Ectodermal cell (in vitro differentiated cells): ENCODE data around the gene BRWD1.

Experiments
- H3K27ac ChIP-seq: 2 replicates; pipeline ENCODE4 v1.7.0; 2013; ENCODE audit warnings: mild to moderate bottlenecking, low read depth, low read length; ENCODE audit not compliant: insufficient read depth, poor library complexity, severe bottlenecking
- H3K27me3 ChIP-seq: 2 replicates; pipeline ENCODE4 v1.7.0; 2013; ENCODE audit warnings: mild to moderate bottlenecking, low read length; ENCODE audit not compliant: insufficient read depth, control insufficient read depth, poor library complexity, severe bottlenecking
- H3K36me3 ChIP-seq: one replicate; pipeline ENCODE4 v1.7.0; 2013; ENCODE audit warnings: low read length; ENCODE audit not compliant: control insufficient read depth, insufficient read depth
- H3K4me1 ChIP-seq: one replicate; pipeline ENCODE4 v1.7.0; 2013; ENCODE audit warnings: low read length; ENCODE audit not compliant: control insufficient read depth, insufficient read depth
- H3K4me3 ChIP-seq: 2 replicates; pipeline ENCODE4 v1.7.0; 2013; ENCODE audit warnings: low read depth, low read length, control low read depth; ENCODE audit not compliant: insufficient read depth
- H3K9me3 ChIP-seq: 2 replicates; pipeline ENCODE4 v1.7.0; 2013; ENCODE audit warnings: mild to moderate bottlenecking, low read length, moderate library complexity; ENCODE audit not compliant: control insufficient read depth
- WGBS, 2 experiments: methylation state at CpG; one replicate each; pipeline ENCODE4 v1.1.7; 2013; ENCODE audit warnings: missing lambda C conversion rate in 2 of 2; 5-methylcytosine and 5-hydroxymethylcytosine counted together

The BRWD1 gene

DNA sequence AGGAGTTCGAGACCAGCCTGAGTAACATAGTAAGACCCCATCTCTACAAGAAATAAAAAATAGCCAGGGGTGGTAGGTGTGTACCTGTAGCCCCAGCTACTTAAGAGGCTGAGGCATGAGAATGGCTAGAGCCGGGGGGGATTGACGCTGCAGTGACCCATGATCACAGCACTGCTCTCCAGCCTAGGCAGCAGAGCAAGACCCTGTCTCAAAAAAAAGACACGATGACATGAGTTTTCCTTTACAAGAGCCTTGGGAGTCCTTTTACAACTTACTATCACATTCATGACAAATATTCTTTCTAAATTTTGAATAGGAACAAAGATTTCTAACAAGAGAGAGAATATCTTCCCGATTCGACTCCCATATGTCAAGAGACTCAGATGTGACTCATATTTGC lies 3.3 kb upstream of the BRWD1 start:
- no peak overlapping the region for H3K4me3 ChIP-seq
- H3K27ac ChIP-seq: no peak overlapping the region
- H3K36me3 ChIP-seq: peaks cover under 1% of the 10 kb centered on the region
- H3K27me3 ChIP-seq: no peaks in the 10 kb centered on the region
- H3K4me1 ChIP-seq: peaks cover 8% of the 10 kb centered on the region
- 86 to 91% methylated on average over 5 to 6 of the region's 6 CpGs for WGBS, 2 experiments
- H3K9me3 ChIP-seq: no peaks in the 10 kb centered on the region

DNA sequence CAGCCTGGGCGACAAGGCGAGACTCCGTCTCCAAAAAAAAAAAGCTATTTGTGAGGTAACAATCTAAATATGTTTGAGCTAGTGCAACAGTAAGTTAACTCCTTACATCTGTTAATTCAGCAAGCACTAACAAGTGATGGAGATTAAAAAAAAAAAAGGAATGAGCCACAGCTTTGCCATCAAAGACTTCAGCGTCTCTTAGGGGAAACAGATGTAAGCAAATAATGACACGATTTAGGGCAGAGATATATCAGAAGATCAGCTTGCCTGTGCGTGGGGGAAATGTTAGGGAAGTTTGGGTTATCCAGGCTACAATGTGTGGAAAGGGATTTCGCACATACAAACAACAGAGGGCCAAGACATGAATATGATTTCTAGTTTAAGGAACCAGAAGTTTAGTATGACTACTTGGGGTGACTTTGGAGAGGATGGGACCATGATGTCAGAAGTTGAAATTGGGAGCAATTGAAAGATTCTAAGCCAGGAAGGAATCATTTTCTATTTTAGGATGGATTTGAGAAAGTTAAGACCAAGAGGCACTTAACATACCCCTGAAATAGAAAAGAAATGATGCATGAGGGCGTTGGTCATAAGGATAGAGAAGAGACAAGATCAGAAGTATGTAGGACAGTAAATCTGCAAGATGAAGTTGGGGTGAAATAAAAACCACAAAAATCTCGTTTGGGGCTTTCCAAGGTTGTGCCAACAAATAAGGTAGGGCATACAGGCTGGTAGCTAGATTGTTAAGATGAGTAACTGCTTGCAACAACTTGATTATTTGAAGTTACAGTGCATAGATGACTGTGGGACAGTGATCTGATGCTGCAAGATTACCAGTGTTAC lies 2.4 kb upstream of the BRWD1 start:
- no peaks in the 10 kb centered on the region for H3K27me3 ChIP-seq
- WGBS, 2 experiments: 94 to 96% methylated on average over 9 of the region's 9 CpGs
- no peaks in the 10 kb centered on the region for H3K9me3 ChIP-seq
- H3K36me3 ChIP-seq: peaks cover 7% of the 10 kb centered on the region
- no peak overlapping the region for H3K4me3 ChIP-seq
- H3K27ac ChIP-seq: no peak overlapping the region
- H3K4me1 ChIP-seq: peaks cover 9% of the 10 kb centered on the region

GRCh38 chr21:39314143-39315027 lies 953 bp upstream of the BRWD1 start:
- Histone ChIP-seq H3K27me3 (no peaks in the 10 kb centered on the region), H3K4me3 (peak overlapping the region; percentile 62), H3K36me3 (peaks cover 7% of the 10 kb centered on the region), H3K9me3 (no peaks in the 10 kb centered on the region), H3K4me1 (peaks cover 9% of the 10 kb centered on the region), H3K27ac (peak overlapping the region; percentile 99)
- 6 to 8% methylated on average over 43 of the region's 43 CpGs for whole genome bisulfite sequencing, 2 experiments

DNA sequence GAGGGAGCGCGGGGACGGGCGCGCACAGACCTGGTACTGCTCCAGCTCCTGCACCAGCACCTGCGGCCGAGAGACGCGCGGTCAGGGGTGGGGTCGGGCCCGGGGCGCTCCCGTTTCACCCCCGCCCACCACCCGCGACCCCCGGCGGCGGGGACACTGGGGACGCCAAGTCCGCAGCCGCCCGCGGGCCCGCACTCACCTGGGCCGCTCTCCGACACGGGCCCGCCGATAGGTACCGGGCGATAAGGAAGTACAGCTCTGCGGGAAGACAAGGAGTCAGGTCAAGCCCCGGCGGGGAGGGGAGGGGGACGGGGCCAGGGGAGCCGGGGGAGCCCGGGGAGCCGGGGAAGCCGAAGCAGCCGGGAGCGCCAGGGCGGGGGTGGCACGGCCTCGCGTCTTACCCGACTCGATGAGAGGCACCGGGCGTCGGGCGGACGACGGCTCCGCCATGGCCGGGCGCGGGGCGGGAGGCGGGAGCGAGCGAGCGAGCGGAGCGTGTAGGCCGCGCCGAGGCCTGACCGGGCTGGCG lies 326 bp downstream of the BRWD1 start:
- WGBS, 2 experiments: 0 to 1% methylated on average over 71 of the region's 71 CpGs
- Histone ChIP-seq H3K4me3 (peak overlapping the region; percentile 62), H3K9me3 (no peaks in the 10 kb centered on the region), H3K36me3 (peaks cover 7% of the 10 kb centered on the region), H3K27me3 (no peaks in the 10 kb centered on the region), H3K27ac (peak overlapping the region; percentile 99), H3K4me1 (peaks cover 9% of the 10 kb centered on the region)

GRCh38 chr21:39312112-39313041 lies 1.1 kb downstream of the BRWD1 start:
- no peaks in the 10 kb centered on the region for H3K27me3 ChIP-seq
- H3K9me3 ChIP-seq: no peaks in the 10 kb centered on the region
- WGBS, 2 experiments: 3% methylated on average over 64 of the region's 65 CpGs
- peak overlapping the region; percentile 62 for H3K4me3 ChIP-seq
- H3K36me3 ChIP-seq: peaks cover 7% of the 10 kb centered on the region
- peak overlapping the region; percentile 22 for H3K27ac ChIP-seq
- peaks cover 9% of the 10 kb centered on the region for H3K4me1 ChIP-seq

- no peak overlapping the region for H3K4me3 ChIP-seq
- H3K36me3 ChIP-seq: peaks cover 7% of the 10 kb centered on the region
- peaks cover 9% of the 10 kb centered on the region for H3K4me1 ChIP-seq
- no peak overlapping the region for H3K27ac ChIP-seq
- H3K9me3 ChIP-seq: no peaks in the 10 kb centered on the region
- H3K27me3 ChIP-seq: no peaks in the 10 kb centered on the region
- WGBS, 2 experiments: 95 to 96% methylated on average over 7 of the region's 7 CpGs
Observed at GRCh38 chr21:39311164-39311563, 2.3 kb downstream of the BRWD1 start.

DNA sequence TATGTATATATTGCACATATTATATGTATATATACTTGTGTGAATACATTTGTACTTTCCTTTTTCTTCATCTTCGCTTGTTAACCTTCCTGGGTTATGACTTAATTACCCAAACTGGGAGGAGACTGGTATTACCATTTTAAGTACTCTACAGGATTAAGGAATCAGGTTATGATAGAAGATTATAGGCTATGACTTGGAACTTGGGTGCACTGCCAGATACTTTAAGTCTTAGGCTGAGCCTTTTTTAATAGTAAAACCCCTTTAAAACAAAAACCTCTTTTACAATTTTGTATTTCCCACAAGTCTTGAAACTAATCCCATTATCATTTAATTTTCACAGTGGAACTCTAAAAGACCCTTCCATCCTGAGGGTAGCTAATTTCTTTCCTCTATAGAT lies 6.0 kb downstream of the BRWD1 start:
- Histone ChIP-seq H3K36me3 (peaks cover 18% of the 10 kb centered on the region), H3K27me3 (no peaks in the 10 kb centered on the region), H3K4me1 (peaks cover 6% of the 10 kb centered on the region), H3K27ac (no peak overlapping the region), H3K9me3 (no peaks in the 10 kb centered on the region), H3K4me3 (no peak overlapping the region)
- 80% methylated on average over 1 of the region's 1 CpG; no CpG with 5 or more reads in 1 of the 2 experiments for WGBS, 2 experiments

GRCh38 chr21:39300587-39300986 lies 12.8 kb downstream of the BRWD1 start:
- Histone ChIP-seq H3K9me3 (no peaks in the 10 kb centered on the region), H3K27me3 (no peaks in the 10 kb centered on the region), H3K4me3 (no peak overlapping the region), H3K27ac (no peak overlapping the region), H3K36me3 (peaks cover 30% of the 10 kb centered on the region), H3K4me1 (no peaks in the 10 kb centered on the region)
- WGBS, 2 experiments: 86 to 89% methylated on average over 3 of the region's 3 CpGs

DNA sequence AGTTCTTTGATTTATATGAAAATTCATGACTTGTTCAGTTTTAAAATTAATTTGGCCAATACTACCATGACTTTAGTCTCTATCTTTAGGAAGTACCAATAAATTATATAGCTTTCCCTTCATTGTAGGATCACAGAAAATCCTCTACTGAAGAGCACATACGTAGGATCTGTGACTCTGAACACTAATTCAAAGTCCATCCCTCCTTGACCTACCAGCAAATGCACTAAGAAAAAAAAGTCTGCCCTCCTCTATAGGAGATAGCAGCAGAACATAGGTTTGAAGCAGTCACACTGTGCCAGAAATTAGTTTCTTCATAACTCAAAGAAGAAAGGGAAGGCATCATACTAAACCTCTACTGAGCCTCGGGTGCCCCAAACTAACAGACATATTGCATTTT lies 16.5 kb downstream of the BRWD1 start:
- WGBS, 2 experiments: 90 to 91% methylated on average over 2 of the region's 2 CpGs
- Histone ChIP-seq H3K4me1 (no peaks in the 10 kb centered on the region), H3K36me3 (peaks cover 45% of the 10 kb centered on the region), H3K9me3 (no peaks in the 10 kb centered on the region), H3K27me3 (no peaks in the 10 kb centered on the region), H3K4me3 (no peak overlapping the region), H3K27ac (no peak overlapping the region)
